ENCODE measurements around the gene GARIN1A. TPM values are rescaled to one million over a fixed set of nuclear protein-coding genes. Genes with fewer than 3 reads are reported as not detected.
A peak's percentile ranks its signal among the peaks of the same experiment; 100 is the strongest.
"Not testable (repeated sequence)": the region's sequence is repeated elsewhere in the genome, so short reads cannot be mapped to it uniquely, and the experiment has no call there.

Gene GARIN1A
- total RNA-seq, 1 donor from 2014 or later = 2.8 TPM

GRCh38 chr7:128672927-128673517, 930 bp downstream of the GARIN1A start:
- peaks cover 8% of the 10 kb centered on the region for H3K4me1 Mint-ChIP-seq (ENCODE audit: low read depth)
- H3K9me3 Mint-ChIP-seq (ENCODE audit: low read depth) = no peaks in the 10 kb centered on the region
- no peak for DNase-seq (ENCODE audit: low spot score)
- H3K4me3 Mint-ChIP-seq (ENCODE audit: unreplicated experiment) = no peak overlapping the region
- peaks cover 3% of the 10 kb centered on the region for H3K36me3 Mint-ChIP-seq (ENCODE audit: low read depth)
- TF ChIP-seq CTCF (IDR thresholded peaks at IDR 0.05) = peak; percentile 70
- H3K27me3 Mint-ChIP-seq (ENCODE audit: low read depth) = no peaks in the 10 kb centered on the region
- H3K27ac Mint-ChIP-seq (ENCODE audit: unreplicated experiment) = no peak overlapping the region

- no peak for DNase-seq (ENCODE audit: low spot score)
- no peak overlapping the region for H3K27ac Mint-ChIP-seq (ENCODE audit: unreplicated experiment)
- H3K27me3 Mint-ChIP-seq (ENCODE audit: low read depth) = no peaks in the 10 kb centered on the region
- peaks cover 3% of the 10 kb centered on the region for H3K36me3 Mint-ChIP-seq (ENCODE audit: low read depth)
- H3K4me1 Mint-ChIP-seq (ENCODE audit: low read depth) = peaks cover 8% of the 10 kb centered on the region
- no peak overlapping the region for H3K4me3 Mint-ChIP-seq (ENCODE audit: unreplicated experiment)
- H3K9me3 Mint-ChIP-seq (ENCODE audit: low read depth) = no peaks in the 10 kb centered on the region
- TF ChIP-seq CTCF (IDR thresholded peaks at IDR 0.05) = no peak
Measured at GRCh38 chr7:128673571-128673970, 1.5 kb downstream of the GARIN1A start.

- Mint-ChIP-seq H3K4me1 (ENCODE audit: low read depth) (peaks cover 8% of the 10 kb centered on the region), H3K36me3 (ENCODE audit: low read depth) (peaks cover 6% of the 10 kb centered on the region), H3K27ac (ENCODE audit: unreplicated experiment) (no peak overlapping the region), H3K27me3 (ENCODE audit: low read depth) (no peaks in the 10 kb centered on the region), H3K4me3 (ENCODE audit: unreplicated experiment) (no peak overlapping the region), H3K9me3 (ENCODE audit: low read depth) (no peaks in the 10 kb centered on the region)
- TF ChIP-seq CTCF (IDR thresholded peaks at IDR 0.05) = no peak
- DNase-seq (ENCODE audit: low spot score) = no peak
Measured at GRCh38 chr7:128676665-128677064, 4.6 kb downstream of the GARIN1A start.

GRCh38 chr7:128679920-128680319, 7.8 kb downstream of the GARIN1A start:
- peaks cover 22% of the 10 kb centered on the region for H3K36me3 Mint-ChIP-seq (ENCODE audit: low read depth)
- no peak for DNase-seq (ENCODE audit: low spot score)
- H3K4me3 Mint-ChIP-seq (ENCODE audit: unreplicated experiment) = no peak overlapping the region
- no peak for TF ChIP-seq CTCF (IDR thresholded peaks at IDR 0.05)
- H3K27ac Mint-ChIP-seq (ENCODE audit: unreplicated experiment) = no peak overlapping the region
- H3K9me3 Mint-ChIP-seq (ENCODE audit: low read depth) = no peaks in the 10 kb centered on the region
- no peaks in the 10 kb centered on the region for H3K4me1 Mint-ChIP-seq (ENCODE audit: low read depth)
- H3K27me3 Mint-ChIP-seq (ENCODE audit: low read depth) = no peaks in the 10 kb centered on the region

GRCh38 chr7:128681794-128682537, 9.9 kb downstream of the GARIN1A start:
- Mint-ChIP-seq H3K9me3 (ENCODE audit: low read depth) (no peaks in the 10 kb centered on the region), H3K36me3 (ENCODE audit: low read depth) (peaks cover 34% of the 10 kb centered on the region), H3K27me3 (ENCODE audit: low read depth) (no peaks in the 10 kb centered on the region), H3K27ac (ENCODE audit: unreplicated experiment) (no peak overlapping the region), H3K4me3 (ENCODE audit: unreplicated experiment) (no peak overlapping the region), H3K4me1 (ENCODE audit: low read depth) (no peaks in the 10 kb centered on the region)
- no peak for DNase-seq (ENCODE audit: low spot score)
- TF ChIP-seq CTCF (IDR thresholded peaks at IDR 0.05) = no peak

- peaks cover 40% of the 10 kb centered on the region for H3K36me3 Mint-ChIP-seq (ENCODE audit: low read depth)
- H3K9me3 Mint-ChIP-seq (ENCODE audit: low read depth); H3K4me3 Mint-ChIP-seq (ENCODE audit: unreplicated experiment): not testable (repeated sequence)
Measured at GRCh38 chr7:128683270-128683669, 11.2 kb downstream of the GARIN1A start.

GRCh38 chr7:128683738-128684137, 11.6 kb downstream of the GARIN1A start:
- not testable (repeated sequence) for H3K9me3 Mint-ChIP-seq (ENCODE audit: low read depth); H3K27ac Mint-ChIP-seq (ENCODE audit: unreplicated experiment); H3K4me1 Mint-ChIP-seq (ENCODE audit: low read depth); H3K4me3 Mint-ChIP-seq (ENCODE audit: unreplicated experiment); H3K27me3 Mint-ChIP-seq (ENCODE audit: low read depth); DNase-seq (ENCODE audit: low spot score)
- H3K36me3 Mint-ChIP-seq (ENCODE audit: low read depth) = peaks cover 40% of the 10 kb centered on the region

More at GRCh38 chr7:128683270-128683669, 11.2 kb downstream of the GARIN1A start:
- not testable (repeated sequence) for H3K27ac Mint-ChIP-seq (ENCODE audit: unreplicated experiment); H3K4me1 Mint-ChIP-seq (ENCODE audit: low read depth); H3K27me3 Mint-ChIP-seq (ENCODE audit: low read depth); DNase-seq (ENCODE audit: low spot score)

Measured in chondrocyte (in vitro differentiated cells).